Activated T-helper 17 cell treated with anti-CD3 and anti-CD28 coated beads, Interleukin-2, amount 50 U/mL, for 72 hours (primary cell): ENCODE data around the gene PRR13. TPM values are rescaled to one million over a fixed set of nuclear protein-coding genes. Genes with fewer than 3 reads are reported as not detected.

Experiments
- ATAC-seq: fragments of 150-1000 bp; cut with Tn5 transposase; replicated peaks from 2 replicates; pipeline ENCODE4 v1.10.0; 2021; ENCODE audit warnings: mild to moderate bottlenecking, moderate library complexity
- H3K27ac Mint-ChIP-seq: one replicate; pipeline ENCODE4 v1.8.0; 2022; ENCODE audit warnings: mixed read lengths
- H3K27me3 Mint-ChIP-seq: one replicate; pipeline ENCODE4 v1.8.0; 2022; ENCODE audit warnings: mixed read lengths
- H3K36me3 Mint-ChIP-seq: one replicate; pipeline ENCODE4 v1.8.0; 2022; ENCODE audit warnings: low read depth, mild to moderate bottlenecking, mixed read lengths
- H3K4me1 Mint-ChIP-seq: one replicate; pipeline ENCODE4 v1.8.0; 2022; ENCODE audit warnings: mixed read lengths
- H3K4me3 Mint-ChIP-seq: one replicate; pipeline ENCODE4 v1.8.0; 2022; ENCODE audit warnings: mild to moderate bottlenecking, mixed read lengths
- H3K9me3 Mint-ChIP-seq: one replicate; pipeline ENCODE4 v1.8.0; 2022; ENCODE audit warnings: mixed read lengths
- total RNA-seq, 2 donors: library from RNA; stranded (reverse); gene quantifications; one replicate each; pipeline ENCODE4 v1.2.3, GENCODE V29; 2022

The PRR13 gene
- total RNA-seq, 2 donors from 2014 or later = 193 to 216 TPM

GRCh38 chr12:53485955-53486735 is 44.6 kb downstream of the PRR13 start:
- Mint-ChIP-seq H3K4me3 (no peak overlapping the region), H3K9me3 (no peaks in the 10 kb centered on the region), H3K36me3 (peaks cover 46% of the 10 kb centered on the region), H3K4me1 (peaks cover 4% of the 10 kb centered on the region), H3K27ac (no peak overlapping the region), H3K27me3 (no peaks in the 10 kb centered on the region)
- ATAC-seq = no peak

- peaks cover 4% of the 10 kb centered on the region for H3K4me1 Mint-ChIP-seq
- no peak overlapping the region for H3K27ac Mint-ChIP-seq
- H3K36me3 Mint-ChIP-seq = peaks cover 38% of the 10 kb centered on the region
- no peaks in the 10 kb centered on the region for H3K9me3 Mint-ChIP-seq
- no peak overlapping the region for H3K4me3 Mint-ChIP-seq
- no peak for ATAC-seq
- no peaks in the 10 kb centered on the region for H3K27me3 Mint-ChIP-seq
Measured at GRCh38 chr12:53486736-53487487, 45.4 kb downstream of the PRR13 start.

- Mint-ChIP-seq H3K27ac (no peak overlapping the region), H3K4me3 (no peak overlapping the region), H3K27me3 (no peaks in the 10 kb centered on the region), H3K36me3 (peaks cover 16% of the 10 kb centered on the region), H3K4me1 (peaks cover 12% of the 10 kb centered on the region), H3K9me3 (no peaks in the 10 kb centered on the region)
- ATAC-seq = no peak
Measured at GRCh38 chr12:53489242-53489864, 47.8 kb downstream of the PRR13 start.

- peak overlapping the region; percentile 88 for H3K4me3 Mint-ChIP-seq
- ATAC-seq = no peak
- no peaks in the 10 kb centered on the region for H3K27me3 Mint-ChIP-seq
- H3K36me3 Mint-ChIP-seq = no peaks in the 10 kb centered on the region
- peaks cover 12% of the 10 kb centered on the region for H3K4me1 Mint-ChIP-seq
- no peaks in the 10 kb centered on the region for H3K9me3 Mint-ChIP-seq
- peak overlapping the region; percentile 74 for H3K27ac Mint-ChIP-seq
Measured at GRCh38 chr12:53492188-53492587, 50.7 kb downstream of the PRR13 start.

- Mint-ChIP-seq H3K4me1 (peaks cover 12% of the 10 kb centered on the region), H3K27ac (peak overlapping the region; percentile 93), H3K27me3 (no peaks in the 10 kb centered on the region), H3K9me3 (no peaks in the 10 kb centered on the region), H3K36me3 (no peaks in the 10 kb centered on the region), H3K4me3 (peak overlapping the region; percentile 88)
- peak; percentile 99 for ATAC-seq
Measured at GRCh38 chr12:53492830-53493609, 51.5 kb downstream of the PRR13 start.

GRCh38 chr12:53493610-53494391 is 52.3 kb downstream of the PRR13 start:
- peak overlapping the region; percentile 93 for H3K27ac Mint-ChIP-seq
- no peaks in the 10 kb centered on the region for H3K27me3 Mint-ChIP-seq
- ATAC-seq = no peak
- peaks cover 17% of the 10 kb centered on the region for H3K4me1 Mint-ChIP-seq
- H3K9me3 Mint-ChIP-seq = no peaks in the 10 kb centered on the region
- peak overlapping the region; percentile 88 for H3K4me3 Mint-ChIP-seq
- no peaks in the 10 kb centered on the region for H3K36me3 Mint-ChIP-seq

Other genes with a start within 250 kb of the PRR13 start
- 100 to 1,000 TPM; 183 to 187 TPM for gene ITGB7, start 234.5 kb upstream of the PRR13 start, total RNA-seq
- 10 to 100 TPM; 28.5 to 58.3 TPM for gene RARG, start 209.5 kb upstream of the PRR13 start, total RNA-seq
- 10 to 100 TPM; 80.1 to 92.1 TPM for gene ESPL1, start 173.4 kb upstream of the PRR13 start, total RNA-seq
- 100 to 1,000 TPM; 250 to 347 TPM for gene PFDN5, start 146.2 kb upstream of the PRR13 start, total RNA-seq
- gene MYG1, start 142.0 kb upstream of the PRR13 start, total RNA-seq = 10 to 100 TPM; 48.7 to 76.5 TPM
- 10 to 100 TPM; 42.3 to 44.8 TPM for gene AAAS, start 120.1 kb upstream of the PRR13 start, total RNA-seq
- not detected for gene SP7, start 105.4 kb upstream of the PRR13 start, total RNA-seq
- 10 to 100 TPM; 80.9 to 91.5 TPM for gene SP1, start 61.6 kb upstream of the PRR13 start, total RNA-seq
- not detected for gene AMHR2, start 17.9 kb upstream of the PRR13 start, total RNA-seq
- 100 to 1,000 TPM; 763 to 862 TPM for gene PCBP2, start 10.4 kb downstream of the PRR13 start, total RNA-seq
- 10 to 100 TPM; 18.2 to 20.4 TPM for gene MAP3K12, start 57.7 kb downstream of the PRR13 start, total RNA-seq
- gene TARBP2, start 59.5 kb downstream of the PRR13 start, total RNA-seq = 10 to 100 TPM; 21.7 to 44.0 TPM
- not detected for gene NPFF, start 65.8 kb downstream of the PRR13 start, total RNA-seq
- 10 to 100 TPM; 28.1 to 31.5 TPM for gene ATF7, start 184.6 kb downstream of the PRR13 start, total RNA-seq
- gene ATP5MC2, start 234.3 kb downstream of the PRR13 start, total RNA-seq = 100 to 1,000 TPM; 278 to 324 TPM